ENCODE results near the gene ANGPTL2.

The ANGPTL2 gene

GRCh38 chr9:127049044-127049443, 73.4 kb downstream of the ANGPTL2 start:
- Histone ChIP-seq H3K9me3 (no peaks in the 10 kb centered on the region), H3K27ac (no peak overlapping the region), H3K4me3 (ENCODE audit: low read depth in 1 of 2, low read length in 1 of 2) (no peak overlapping the region), H3K36me3 (peaks cover 16% of the 10 kb centered on the region), H3K4me1 (ENCODE audit: control insufficient read depth in 1 of 2, insufficient read depth in 1 of 2, low read depth in 1 of 2, low read length in 1 of 2) (peaks cover 0 to 6% of the 10 kb centered on the region in 2 experiments), H3K27me3 (no peaks in the 10 kb centered on the region)
- TF ChIP-seq, protein P1, sequence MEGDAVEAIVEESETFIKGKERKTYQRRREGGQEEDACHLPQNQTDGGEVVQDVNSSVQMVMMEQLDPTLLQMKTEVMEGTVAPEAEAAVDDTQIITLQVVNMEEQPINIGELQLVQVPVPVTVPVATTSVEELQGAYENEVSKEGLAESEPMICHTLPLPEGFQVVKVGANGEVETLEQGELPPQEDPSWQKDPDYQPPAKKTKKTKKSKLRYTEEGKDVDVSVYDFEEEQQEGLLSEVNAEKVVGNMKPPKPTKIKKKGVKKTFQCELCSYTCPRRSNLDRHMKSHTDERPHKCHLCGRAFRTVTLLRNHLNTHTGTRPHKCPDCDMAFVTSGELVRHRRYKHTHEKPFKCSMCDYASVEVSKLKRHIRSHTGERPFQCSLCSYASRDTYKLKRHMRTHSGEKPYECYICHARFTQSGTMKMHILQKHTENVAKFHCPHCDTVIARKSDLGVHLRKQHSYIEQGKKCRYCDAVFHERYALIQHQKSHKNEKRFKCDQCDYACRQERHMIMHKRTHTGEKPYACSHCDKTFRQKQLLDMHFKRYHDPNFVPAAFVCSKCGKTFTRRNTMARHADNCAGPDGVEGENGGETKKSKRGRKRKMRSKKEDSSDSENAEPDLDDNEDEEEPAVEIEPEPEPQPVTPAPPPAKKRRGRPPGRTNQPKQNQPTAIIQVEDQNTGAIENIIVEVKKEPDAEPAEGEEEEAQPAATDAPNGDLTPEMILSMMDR (IDR thresholded peaks at IDR 0.05), result no peak

DNA sequence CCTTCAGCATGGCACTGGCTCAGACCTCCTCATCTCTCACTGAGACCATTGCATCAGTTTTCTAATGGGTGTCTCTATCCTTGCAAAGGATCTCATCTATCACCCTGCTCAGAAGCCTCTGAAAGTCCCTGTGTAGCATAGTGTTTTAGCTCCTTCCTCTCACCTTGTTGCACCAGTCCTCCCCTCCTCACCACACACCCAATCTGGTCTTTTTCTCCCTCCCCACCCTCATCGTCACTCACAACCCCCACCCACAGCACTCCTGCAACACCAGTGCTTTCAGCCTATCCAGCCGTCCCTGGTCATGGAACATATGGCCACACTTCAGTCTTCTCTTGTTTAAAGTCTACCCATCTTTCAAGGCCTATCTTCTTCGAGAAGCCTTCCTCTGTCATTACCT, 74.5 kb downstream of the ANGPTL2 start:
- TF ChIP-seq, protein P1 (IDR thresholded peaks at IDR 0.05), result no peak
- no peak overlapping the region for H3K27ac ChIP-seq
- no peaks in the 10 kb centered on the region for H3K27me3 ChIP-seq
- H3K36me3 ChIP-seq, result peaks cover 7% of the 10 kb centered on the region
- H3K9me3 ChIP-seq, result no peaks in the 10 kb centered on the region
- no peak overlapping the region for H3K4me3 ChIP-seq (ENCODE audit: low read depth in 1 of 2, low read length in 1 of 2)
- H3K4me1 ChIP-seq (ENCODE audit: control insufficient read depth in 1 of 2, insufficient read depth in 1 of 2, low read depth in 1 of 2, low read length in 1 of 2), result peaks cover 0 to 6% of the 10 kb centered on the region in 2 experiments

GRCh38 chr9:127045148-127045547, 77.3 kb downstream of the ANGPTL2 start:
- H3K4me1 ChIP-seq (ENCODE audit: control insufficient read depth in 1 of 2, insufficient read depth in 1 of 2, low read depth in 1 of 2, low read length in 1 of 2), result peaks cover 0 to 6% of the 10 kb centered on the region in 2 experiments
- no peaks in the 10 kb centered on the region for H3K9me3 ChIP-seq
- TF ChIP-seq, protein P1 (IDR thresholded peaks at IDR 0.05), result no peak
- no peak overlapping the region for H3K4me3 ChIP-seq (ENCODE audit: low read depth in 1 of 2, low read length in 1 of 2)
- no peaks in the 10 kb centered on the region for H3K27me3 ChIP-seq
- H3K36me3 ChIP-seq, result no peaks in the 10 kb centered on the region
- H3K27ac ChIP-seq, result no peak overlapping the region

GRCh38 chr9:127039492-127039891, 82.9 kb downstream of the ANGPTL2 start:
- H3K36me3 ChIP-seq, result no peaks in the 10 kb centered on the region
- H3K4me3 ChIP-seq (ENCODE audit: low read depth in 1 of 2, low read length in 1 of 2), result no peak overlapping the region
- no peaks in the 10 kb centered on the region for H3K9me3 ChIP-seq
- TF ChIP-seq, protein P1 (IDR thresholded peaks at IDR 0.05), result no peak
- no peak overlapping the region for H3K27ac ChIP-seq
- H3K27me3 ChIP-seq, result no peaks in the 10 kb centered on the region
- no peaks in the 10 kb centered on the region for H3K4me1 ChIP-seq (ENCODE audit: control insufficient read depth in 1 of 2, insufficient read depth in 1 of 2, low read depth in 1 of 2, low read length in 1 of 2)

GRCh38 chr9:127038531-127038930, 83.9 kb downstream of the ANGPTL2 start:
- H3K4me1 ChIP-seq (ENCODE audit: control insufficient read depth in 1 of 2, insufficient read depth in 1 of 2, low read depth in 1 of 2, low read length in 1 of 2), result no peaks in the 10 kb centered on the region
- H3K27ac ChIP-seq, result no peak overlapping the region
- no peaks in the 10 kb centered on the region for H3K27me3 ChIP-seq
- no peaks in the 10 kb centered on the region for H3K9me3 ChIP-seq
- no peaks in the 10 kb centered on the region for H3K36me3 ChIP-seq
- TF ChIP-seq, protein P1 (IDR thresholded peaks at IDR 0.05), result no peak
- no peak overlapping the region for H3K4me3 ChIP-seq (ENCODE audit: low read depth in 1 of 2, low read length in 1 of 2)
